SK-N-SH (cell line): ENCODE data around the gene KCNMB1. TPM values are rescaled to one million over a fixed set of nuclear protein-coding genes. Genes with fewer than 3 reads are reported as not detected.

Experiments used
- CTCF ChIA-PET: fragments of 300-600, 350-600 bp; formaldehyde crosslinking; extraction: SDS; loops from one replicate; lab custom pipeline; 2021; lab: Yijun Ruan, JAX
- POLR2A ChIA-PET: fragments of 350-600 bp; sonication (Branson Sonifier 250); formaldehyde crosslinking; extraction: SDS; loops from one replicate; lab custom pipeline; 2020; ENCODE audit warnings: antibody characterized with exemption, inconsistent platforms; lab: Yijun Ruan, JAX
- DNase-seq: peaks from one replicate; pipeline ENCODE4 v3.0.0; 2012
- H2AFZ ChIP-seq: fragments of 200-600 bp; sonication (generic); 2 replicates; pipeline ENCODE4 v1.8.1; 2016; ENCODE audit warnings: antibody characterized with exemption, mild to moderate bottlenecking, low read depth
- H3F3A ChIP-seq: fragments of 200-600 bp; sonication (generic); replicated peaks from 2 replicates; pipeline ENCODE3; 2016; ENCODE audit warnings: antibody characterized with exemption, mild to moderate bottlenecking; ENCODE audit not compliant: insufficient read depth
- H3K27ac ChIP-seq, 2 experiments: fragments of 200-500 bp in 1 of 2; fragments of 200-600 bp in 1 of 2; sonication (Bioruptor generic) in 1 of 2; sonication (generic), shearing (Covaris generic) in 1 of 2; 2 replicates each; pipeline versions ENCODE4 v1.5.1 to v1.6.1; 2014 to 2016; ENCODE audit warnings: low read depth in 2 of 2, inconsistent platforms in 1 of 2, low read length in 1 of 2, mild to moderate bottlenecking in 1 of 2, mixed read lengths in 1 of 2
- H3K27me3 ChIP-seq: fragments of 200-600 bp; sonication (generic), shearing (Covaris generic); 2 replicates; pipeline ENCODE4 v1.6.1; 2016; ENCODE audit warnings: mixed run types; ENCODE audit not compliant: insufficient read depth
- H3K36me3 ChIP-seq, 2 experiments: fragments of 200-500 bp in 1 of 2; fragments of 200-600 bp in 1 of 2; sonication (Bioruptor generic) in 1 of 2; sonication (generic) in 1 of 2; replicated peaks in 1 of 2; 2 replicates each; pipeline versions ENCODE3 to v1.5.1; 2014 to 2016; ENCODE audit warnings: low read length in 1 of 2, mild to moderate bottlenecking in 1 of 2; ENCODE audit not compliant: insufficient read depth in 2 of 2, control insufficient read depth in 1 of 2
- H3K4me1 ChIP-seq, 2 experiments: fragments of 200-500 bp in 1 of 2; fragments of 200-600 bp in 1 of 2; sonication (Bioruptor generic) in 1 of 2; sonication (generic), shearing (Covaris generic) in 1 of 2; 2 replicates each; pipeline versions ENCODE4 v1.5.1 to v1.6.1; 2014 to 2016; ENCODE audit warnings: low read depth in 1 of 2, low read length in 1 of 2, mixed run types in 1 of 2; ENCODE audit not compliant: insufficient read depth in 2 of 2, control insufficient read depth in 1 of 2
- H3K4me2 ChIP-seq: fragments of 200-600 bp; sonication (generic), shearing (Covaris generic); 2 replicates; pipeline ENCODE4 v1.6.1; 2017; ENCODE audit warnings: mixed run types
- H3K4me3 ChIP-seq, 2 experiments: fragments of 200-500 bp in 1 of 2; fragments of 200-600 bp in 1 of 2; sonication (Bioruptor generic) in 1 of 2; sonication (generic), shearing (Covaris generic) in 1 of 2; 2 replicates each; pipeline versions ENCODE4 v1.5.1 to v1.8.1; 2014 to 2016; ENCODE audit warnings: low read depth in 2 of 2, inconsistent platforms in 1 of 2, low read length in 1 of 2, mild to moderate bottlenecking in 1 of 2, mixed read lengths in 1 of 2, moderate library complexity in 1 of 2
- H3K79me2 ChIP-seq: fragments of 200-600 bp; sonication (generic); 2 replicates; pipeline ENCODE4 v1.8.1; 2017; ENCODE audit warnings: mild to moderate bottlenecking; ENCODE audit not compliant: insufficient read depth
- H3K9ac ChIP-seq: fragments of 200-600 bp; sonication (generic); 2 replicates; pipeline ENCODE4 v1.6.1; 2017; ENCODE audit warnings: mixed run types
- H3K9me2 ChIP-seq: fragments of 200-600 bp; sonication (generic); 2 replicates; pipeline ENCODE4 v1.6.1; 2017; ENCODE audit warnings: mixed run types
- H3K9me3 ChIP-seq: fragments of 200-600 bp; sonication (generic); 2 replicates; pipeline ENCODE4 v1.6.1; 2017; ENCODE audit warnings: mixed run types, mild to moderate bottlenecking, moderate library complexity
- H4K20me1 ChIP-seq: fragments of 200-600 bp; sonication (generic); 2 replicates; pipeline ENCODE4 v1.6.1; 2017; ENCODE audit warnings: mild to moderate bottlenecking, mixed run types; ENCODE audit not compliant: insufficient read depth
- ELF1 ChIP-seq: IDR thresholded peaks from 2 replicates; pipeline ENCODE4 v1.4.0; 2012
- FOXJ3 ChIP-seq: sonication (generic); formaldehyde crosslinking; IDR thresholded peaks from 2 replicates; pipeline ENCODE4 v1.5.1; 2020; ENCODE audit warnings: mild to moderate bottlenecking, missing genetic modification reagents
- POLR2AphosphoS5 ChIP-seq: IDR thresholded peaks from 2 replicates; pipeline ENCODE4 v1.6.1; 2012; ENCODE audit warnings: low read depth, low read length
- SMC3 ChIP-seq: IDR thresholded peaks from 2 replicates; pipeline ENCODE4 v1.6.1; 2012; ENCODE audit warnings: low read depth, low read length, improper control_type of control experiment
- TAF1 ChIP-seq: IDR thresholded peaks from 2 replicates; pipeline ENCODE4 v1.6.1; 2012; ENCODE audit warnings: low read depth, mild to moderate bottlenecking, low read length, moderate library complexity, borderline replicate concordance
- WGBS: methylation state at CpG from one replicate; pipeline ENCODE4 v1.1.6; 2017; ENCODE audit warnings: low lambda C conversion rate; 5-methylcytosine and 5-hydroxymethylcytosine counted together
- polyA plus RNA-seq, 3 experiments: library from polyadenylated mRNA; depleted of rRNA; stranded (reverse); fragments of >200 nt; gene quantifications; 2 replicates each; pipeline ENCODE4 v1.2.3, GENCODE V29; 2012
- TF ChIP-seq, protein P1 (sequence below): IDR thresholded peaks from 2 replicates; pipeline ENCODE4 v1.6.1; 2012; ENCODE audit warnings: mild to moderate bottlenecking, low read depth, low read length, moderate library complexity
- TF ChIP-seq, protein P2 (sequence below): fragments of 150-350 bp; IDR thresholded peaks from 2 replicates; pipeline ENCODE4 v1.6.1; 2017; ENCODE audit warnings: antibody characterized with exemption, low read length, low read depth, borderline replicate concordance
- TF ChIP-seq, protein P3 (sequence below): fragments of 150-350 bp; IDR thresholded peaks from 2 replicates; pipeline ENCODE4 v1.6.1; 2016; ENCODE audit warnings: mild to moderate bottlenecking, low read depth, low read length
- TF ChIP-seq, protein P4 (sequence below): IDR thresholded peaks from 2 replicates; pipeline ENCODE4 v1.4.0; 2012; ENCODE audit warnings: low read depth, borderline replicate concordance
- TF ChIP-seq, protein P5 (sequence below): IDR thresholded peaks from 2 replicates; pipeline ENCODE4 v1.4.0; 2012; ENCODE audit warnings: low read depth

The KCNMB1 gene
- polyA plus RNA-seq, 1 of the 3 experiments (the other 2 are of a cell fraction), result not detected

DNA sequence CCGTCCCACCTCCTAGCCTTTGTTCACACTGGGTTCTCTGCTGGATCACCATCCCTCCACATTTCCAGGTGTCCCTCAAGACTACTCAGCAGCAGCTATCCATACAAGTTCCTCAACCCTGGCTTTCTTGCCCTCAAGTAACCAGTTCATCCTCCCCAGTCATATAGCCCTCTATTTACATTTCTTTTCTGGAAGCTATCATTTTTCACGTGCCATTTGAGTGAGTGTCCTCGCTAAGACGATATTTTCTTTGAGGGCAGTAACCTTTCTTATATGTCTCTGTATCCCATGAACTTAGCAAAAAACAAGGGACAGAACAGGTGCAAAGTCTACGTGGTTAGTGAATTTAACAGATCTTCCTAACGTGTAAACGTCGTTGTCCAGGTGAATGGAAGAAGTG lies 29.6 kb upstream of the KCNMB1 start:
- 57% methylated on average over 8 of the region's 8 CpGs for WGBS
- H3K27me3 ChIP-seq, result peaks cover 20% of the 10 kb centered on the region

More for the DNA sequence above, 29.6 kb upstream of the KCNMB1 start:
- no peaks in the 10 kb centered on the region for H3F3A ChIP-seq
- ChIA-PET POLR2A (no interaction called here), CTCF (interaction anchor here (1.0 to 17.9 kb wide), 11 partner anchors 8 to 215 kb away, joined by 3 to 257 read pairs (median 5); no protein-coding TSS in a partner anchor)
- no peaks in the 10 kb centered on the region for H3K9me2 ChIP-seq
- H3K4me3 ChIP-seq, result no peak overlapping the region
- no peak overlapping the region for H2AFZ ChIP-seq
- H3K9ac ChIP-seq, result no peak overlapping the region
- no peaks in the 10 kb centered on the region for H3K79me2 ChIP-seq
- H3K9me3 ChIP-seq, result no peaks in the 10 kb centered on the region
- DNase-seq, result no peak
- peaks cover 0 to 3% of the 10 kb centered on the region in 2 experiments; a peak in 1 of 4 replicates for H3K4me1 ChIP-seq
- H3K4me2 ChIP-seq, result no peak overlapping the region
- H4K20me1 ChIP-seq, result no peaks in the 10 kb centered on the region
- H3K27ac ChIP-seq, result no peak overlapping the region
- no peaks in the 10 kb centered on the region for H3K36me3 ChIP-seq
- TF ChIP-seq SMC3 (no peak), ELF1 (no peak), TAF1 (no peak), FOXJ3 (CRISPR knock-in tag) (no peak), POLR2AphosphoS5 (no peak)
- TF ChIP-seq, protein P1, sequence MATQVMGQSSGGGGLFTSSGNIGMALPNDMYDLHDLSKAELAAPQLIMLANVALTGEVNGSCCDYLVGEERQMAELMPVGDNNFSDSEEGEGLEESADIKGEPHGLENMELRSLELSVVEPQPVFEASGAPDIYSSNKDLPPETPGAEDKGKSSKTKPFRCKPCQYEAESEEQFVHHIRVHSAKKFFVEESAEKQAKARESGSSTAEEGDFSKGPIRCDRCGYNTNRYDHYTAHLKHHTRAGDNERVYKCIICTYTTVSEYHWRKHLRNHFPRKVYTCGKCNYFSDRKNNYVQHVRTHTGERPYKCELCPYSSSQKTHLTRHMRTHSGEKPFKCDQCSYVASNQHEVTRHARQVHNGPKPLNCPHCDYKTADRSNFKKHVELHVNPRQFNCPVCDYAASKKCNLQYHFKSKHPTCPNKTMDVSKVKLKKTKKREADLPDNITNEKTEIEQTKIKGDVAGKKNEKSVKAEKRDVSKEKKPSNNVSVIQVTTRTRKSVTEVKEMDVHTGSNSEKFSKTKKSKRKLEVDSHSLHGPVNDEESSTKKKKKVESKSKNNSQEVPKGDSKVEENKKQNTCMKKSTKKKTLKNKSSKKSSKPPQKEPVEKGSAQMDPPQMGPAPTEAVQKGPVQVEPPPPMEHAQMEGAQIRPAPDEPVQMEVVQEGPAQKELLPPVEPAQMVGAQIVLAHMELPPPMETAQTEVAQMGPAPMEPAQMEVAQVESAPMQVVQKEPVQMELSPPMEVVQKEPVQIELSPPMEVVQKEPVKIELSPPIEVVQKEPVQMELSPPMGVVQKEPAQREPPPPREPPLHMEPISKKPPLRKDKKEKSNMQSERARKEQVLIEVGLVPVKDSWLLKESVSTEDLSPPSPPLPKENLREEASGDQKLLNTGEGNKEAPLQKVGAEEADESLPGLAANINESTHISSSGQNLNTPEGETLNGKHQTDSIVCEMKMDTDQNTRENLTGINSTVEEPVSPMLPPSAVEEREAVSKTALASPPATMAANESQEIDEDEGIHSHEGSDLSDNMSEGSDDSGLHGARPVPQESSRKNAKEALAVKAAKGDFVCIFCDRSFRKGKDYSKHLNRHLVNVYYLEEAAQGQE, result no peak
- TF ChIP-seq, protein P2, sequence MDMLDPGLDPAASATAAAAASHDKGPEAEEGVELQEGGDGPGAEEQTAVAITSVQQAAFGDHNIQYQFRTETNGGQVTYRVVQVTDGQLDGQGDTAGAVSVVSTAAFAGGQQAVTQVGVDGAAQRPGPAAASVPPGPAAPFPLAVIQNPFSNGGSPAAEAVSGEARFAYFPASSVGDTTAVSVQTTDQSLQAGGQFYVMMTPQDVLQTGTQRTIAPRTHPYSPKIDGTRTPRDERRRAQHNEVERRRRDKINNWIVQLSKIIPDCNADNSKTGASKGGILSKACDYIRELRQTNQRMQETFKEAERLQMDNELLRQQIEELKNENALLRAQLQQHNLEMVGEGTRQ, result no peak
- TF ChIP-seq, protein P3, sequence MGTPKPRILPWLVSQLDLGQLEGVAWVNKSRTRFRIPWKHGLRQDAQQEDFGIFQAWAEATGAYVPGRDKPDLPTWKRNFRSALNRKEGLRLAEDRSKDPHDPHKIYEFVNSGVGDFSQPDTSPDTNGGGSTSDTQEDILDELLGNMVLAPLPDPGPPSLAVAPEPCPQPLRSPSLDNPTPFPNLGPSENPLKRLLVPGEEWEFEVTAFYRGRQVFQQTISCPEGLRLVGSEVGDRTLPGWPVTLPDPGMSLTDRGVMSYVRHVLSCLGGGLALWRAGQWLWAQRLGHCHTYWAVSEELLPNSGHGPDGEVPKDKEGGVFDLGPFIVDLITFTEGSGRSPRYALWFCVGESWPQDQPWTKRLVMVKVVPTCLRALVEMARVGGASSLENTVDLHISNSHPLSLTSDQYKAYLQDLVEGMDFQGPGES, result no peak
- TF ChIP-seq, protein P4, sequence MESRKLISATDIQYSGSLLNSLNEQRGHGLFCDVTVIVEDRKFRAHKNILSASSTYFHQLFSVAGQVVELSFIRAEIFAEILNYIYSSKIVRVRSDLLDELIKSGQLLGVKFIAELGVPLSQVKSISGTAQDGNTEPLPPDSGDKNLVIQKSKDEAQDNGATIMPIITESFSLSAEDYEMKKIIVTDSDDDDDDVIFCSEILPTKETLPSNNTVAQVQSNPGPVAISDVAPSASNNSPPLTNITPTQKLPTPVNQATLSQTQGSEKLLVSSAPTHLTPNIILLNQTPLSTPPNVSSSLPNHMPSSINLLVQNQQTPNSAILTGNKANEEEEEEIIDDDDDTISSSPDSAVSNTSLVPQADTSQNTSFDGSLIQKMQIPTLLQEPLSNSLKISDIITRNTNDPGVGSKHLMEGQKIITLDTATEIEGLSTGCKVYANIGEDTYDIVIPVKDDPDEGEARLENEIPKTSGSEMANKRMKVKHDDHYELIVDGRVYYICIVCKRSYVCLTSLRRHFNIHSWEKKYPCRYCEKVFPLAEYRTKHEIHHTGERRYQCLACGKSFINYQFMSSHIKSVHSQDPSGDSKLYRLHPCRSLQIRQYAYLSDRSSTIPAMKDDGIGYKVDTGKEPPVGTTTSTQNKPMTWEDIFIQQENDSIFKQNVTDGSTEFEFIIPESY, result no peak
- TF ChIP-seq, protein P5, sequence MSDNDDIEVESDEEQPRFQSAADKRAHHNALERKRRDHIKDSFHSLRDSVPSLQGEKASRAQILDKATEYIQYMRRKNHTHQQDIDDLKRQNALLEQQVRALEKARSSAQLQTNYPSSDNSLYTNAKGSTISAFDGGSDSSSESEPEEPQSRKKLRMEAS, result no peak
